Measurements from ENCODE around the gene SLC11A2.
"Not testable (repeated sequence)": the region's sequence is repeated elsewhere in the genome, so short reads cannot be mapped to it uniquely, and the experiment has no call there.

SLC11A2 gene

DNA sequence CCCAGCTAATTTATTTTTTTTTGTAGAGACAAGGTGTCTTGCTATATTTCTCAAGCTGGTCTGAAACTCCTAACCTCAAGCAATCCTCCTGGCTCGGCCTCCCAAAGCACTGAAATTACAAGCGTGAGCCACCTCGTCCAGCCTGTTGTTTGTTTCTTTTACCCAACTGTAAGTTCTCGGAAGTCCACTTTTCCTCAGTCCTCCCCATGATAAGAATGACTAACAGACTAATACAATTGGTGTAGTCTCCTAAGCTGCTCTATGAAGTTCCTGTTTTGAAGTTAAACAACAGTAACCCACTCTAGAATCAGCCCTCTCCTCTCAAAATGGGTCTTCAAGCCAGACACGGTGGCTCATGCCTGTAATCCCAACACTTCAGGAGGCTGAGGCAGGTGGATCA is 37.3 kb downstream of the SLC11A2 start:
- DNase-seq = no peak

DNA sequence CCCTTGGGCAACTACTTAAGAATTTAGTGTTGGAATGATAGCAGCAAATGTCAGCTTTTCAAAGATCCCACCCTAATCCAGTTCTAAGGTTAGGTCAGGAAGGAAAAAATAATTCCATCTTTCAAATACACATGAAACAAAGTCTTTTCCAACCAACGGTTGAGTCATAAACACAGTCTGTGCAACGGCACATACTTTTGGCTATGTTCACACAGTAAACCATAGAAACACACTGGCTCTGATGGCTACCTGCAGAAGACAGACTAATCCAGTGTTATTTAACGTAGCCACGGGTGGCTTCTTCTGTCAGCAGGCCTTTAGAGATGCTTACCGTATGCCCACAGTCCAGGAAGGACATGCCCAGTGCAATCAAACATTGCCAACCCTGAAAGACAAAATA is 38.1 kb downstream of the SLC11A2 start:
- no peak for DNase-seq

DNA sequence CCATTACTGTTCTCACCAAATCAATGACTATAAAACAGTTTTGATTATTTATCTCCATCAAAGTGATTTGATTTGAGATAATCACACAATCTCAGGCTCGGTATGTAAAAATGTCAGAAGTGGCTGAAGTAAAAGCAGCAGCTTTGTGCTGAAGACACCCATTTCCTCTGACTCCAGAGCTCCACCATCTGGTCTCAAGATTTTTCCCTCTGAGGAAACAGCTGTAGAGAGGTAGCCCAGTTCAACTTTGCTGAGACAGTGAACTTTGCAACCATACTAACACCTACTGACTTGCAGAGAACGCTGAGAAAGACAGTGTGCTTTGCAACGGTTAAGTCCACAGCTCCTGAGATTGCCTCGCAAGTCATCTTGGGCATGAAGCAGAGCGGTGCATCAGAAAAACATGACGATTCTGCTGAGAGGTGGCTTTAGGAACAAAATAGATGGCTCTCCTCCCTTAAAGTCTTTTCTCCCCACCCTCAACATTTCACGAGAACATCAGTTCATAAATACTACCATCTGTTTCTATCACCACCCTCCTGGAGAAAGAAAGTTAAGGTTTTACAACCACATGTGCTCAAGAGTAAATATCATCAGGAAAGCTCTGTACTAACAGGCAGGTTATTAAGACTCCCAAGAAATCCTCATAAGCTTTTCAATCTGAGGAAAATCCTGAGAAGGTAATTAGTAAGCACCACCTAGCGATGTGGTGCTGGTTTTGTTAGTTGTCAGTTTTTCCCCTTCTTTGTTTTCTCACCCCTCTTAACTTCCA is 39.0 kb downstream of the SLC11A2 start:
- DNase-seq = no peak

DNA sequence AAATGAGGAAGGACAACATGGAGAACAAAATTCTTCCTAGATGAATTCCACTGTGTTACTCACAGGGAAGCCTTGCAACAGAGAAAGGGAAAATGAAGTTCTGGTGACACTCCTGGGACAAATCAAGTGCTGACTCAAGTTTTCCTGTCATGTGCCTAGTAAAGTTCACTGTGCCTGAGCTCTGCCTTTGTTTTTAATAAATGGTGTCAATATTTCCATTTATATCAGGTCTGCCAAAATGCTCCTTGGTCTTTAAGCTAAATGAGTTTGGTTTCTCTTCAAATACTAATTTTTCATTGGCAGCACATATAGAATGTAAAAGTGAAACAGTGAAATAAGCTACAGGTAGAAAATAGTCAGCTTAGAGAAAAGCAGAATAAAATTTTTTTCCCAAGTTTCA is 40.9 kb downstream of the SLC11A2 start:
- no peak for DNase-seq

DNA sequence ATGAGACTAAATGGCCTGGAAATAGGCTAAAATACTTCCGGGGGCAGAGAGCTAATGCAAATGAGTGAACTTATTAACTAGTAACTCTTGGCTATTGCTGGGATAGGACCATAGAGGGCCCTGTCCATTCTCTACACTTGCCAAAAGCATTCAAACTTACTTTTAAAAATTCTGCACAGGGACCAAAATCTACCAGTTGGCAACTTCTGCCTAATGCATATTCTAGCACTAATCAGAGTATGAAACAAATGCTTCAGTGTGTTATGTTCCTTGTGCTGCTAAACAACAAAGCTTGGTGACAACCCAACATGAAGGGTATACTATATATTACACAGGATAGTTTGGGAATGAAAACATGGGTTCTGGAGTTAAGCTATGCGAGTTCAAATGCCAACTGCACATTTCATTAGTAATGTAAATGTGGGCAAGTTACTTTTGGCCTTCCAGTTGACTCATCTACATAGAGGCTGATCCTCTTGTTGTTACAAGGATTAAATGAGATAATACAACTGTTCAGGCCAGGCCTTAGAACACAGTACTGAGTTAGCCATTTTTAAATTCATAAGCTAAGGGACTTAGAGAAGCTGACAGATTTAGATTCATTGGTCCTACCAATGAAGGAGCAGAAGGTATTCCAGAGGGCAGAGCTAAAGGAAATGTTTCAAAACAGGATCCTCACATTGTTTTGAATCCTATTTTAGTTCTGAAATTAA is 41.4 kb downstream of the SLC11A2 start:
- DNase-seq = no peak

DNA sequence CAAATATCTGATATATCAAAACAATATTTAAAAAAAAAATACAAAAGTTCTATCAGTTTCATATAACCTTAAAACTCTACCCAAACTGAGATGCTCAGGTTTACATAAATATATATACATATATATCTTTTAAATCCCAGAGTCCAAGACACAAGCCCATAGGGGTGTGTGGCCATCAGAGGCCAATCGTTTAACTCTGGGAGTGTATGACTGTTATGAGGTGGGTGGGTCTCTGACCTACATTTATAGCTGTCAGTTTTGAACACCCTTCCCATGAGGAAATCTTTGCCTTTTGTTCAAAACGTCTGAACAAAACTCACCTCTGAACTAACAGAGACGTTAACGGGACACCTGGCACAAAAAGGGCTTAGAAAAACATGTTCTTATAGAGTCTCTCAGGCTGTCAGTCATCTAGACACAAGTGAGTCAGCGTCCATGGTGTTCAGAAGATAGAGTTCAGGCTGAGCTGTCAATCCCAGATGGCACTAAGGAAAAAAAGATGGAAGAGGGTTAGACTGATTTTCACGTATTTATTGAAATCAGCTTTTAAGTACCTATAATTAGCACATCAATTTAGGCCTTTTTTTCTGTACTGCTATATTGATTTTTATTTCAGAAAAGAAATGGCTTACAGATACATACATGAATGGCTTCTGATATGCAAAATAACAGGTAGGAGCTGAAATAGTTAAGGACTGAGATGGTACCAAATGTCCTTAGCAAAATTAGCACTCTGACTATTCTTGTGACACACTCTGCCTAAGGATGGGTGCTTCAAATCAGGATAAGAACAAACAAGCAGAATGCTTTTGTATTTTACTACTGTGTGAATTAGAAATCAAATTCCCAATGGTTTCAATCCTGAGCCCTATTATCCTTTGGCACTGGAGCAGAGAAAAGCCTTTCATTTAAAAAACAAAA is 44.6 kb downstream of the SLC11A2 start:
- no peak for DNase-seq

DNA sequence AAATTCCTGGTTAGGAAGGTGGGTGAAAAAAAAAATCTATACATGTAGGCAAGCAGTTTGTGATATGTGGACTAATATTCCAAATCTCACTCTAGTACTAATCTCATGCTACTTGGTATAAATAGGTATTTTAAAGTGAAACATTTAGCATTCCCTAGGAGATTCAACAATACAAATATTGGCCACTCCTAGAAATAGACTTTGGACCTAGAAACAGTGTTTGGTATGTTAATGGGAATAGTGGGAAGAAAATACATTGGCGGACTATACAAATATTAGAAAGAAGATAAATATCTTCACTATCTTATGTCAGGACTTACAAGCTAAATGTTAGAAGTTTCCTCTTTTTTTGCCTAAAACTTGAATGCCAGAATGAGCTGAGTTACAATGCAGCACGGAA is 45.6 kb downstream of the SLC11A2 start:
- no peak for DNase-seq

DNA sequence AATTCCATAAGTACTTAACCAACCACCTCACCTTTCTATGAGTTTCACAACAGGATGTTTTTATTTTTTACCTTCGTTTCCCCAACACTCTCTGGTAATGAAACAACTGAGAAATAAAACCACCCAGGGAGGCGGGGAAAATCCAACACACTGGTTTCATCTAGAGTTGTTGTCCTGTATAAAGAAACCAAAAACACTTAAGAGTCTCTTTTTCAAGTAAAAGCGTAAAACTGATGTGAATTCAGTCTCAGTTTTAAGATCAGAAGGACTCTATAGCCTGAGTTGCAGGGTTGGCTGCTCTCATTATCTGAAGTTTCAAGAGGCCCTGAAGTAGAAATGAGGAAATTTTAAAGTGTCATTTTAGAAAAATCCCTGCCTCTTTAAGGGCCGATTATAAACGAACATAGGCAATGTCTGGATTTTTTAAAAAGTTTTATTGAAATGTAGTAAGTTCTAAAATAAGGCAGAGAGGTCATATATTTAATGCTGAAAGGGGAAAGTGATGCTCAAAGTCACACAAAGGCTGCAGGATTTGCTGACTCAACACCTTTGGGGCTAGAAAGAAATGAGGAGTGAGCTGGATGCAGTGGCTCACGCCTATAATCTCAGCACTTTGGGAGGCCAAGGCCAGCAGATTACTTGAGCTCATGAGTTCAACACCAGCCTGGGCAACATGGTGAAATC is 46.7 kb downstream of the SLC11A2 start:
- DNase-seq = no peak

DNA sequence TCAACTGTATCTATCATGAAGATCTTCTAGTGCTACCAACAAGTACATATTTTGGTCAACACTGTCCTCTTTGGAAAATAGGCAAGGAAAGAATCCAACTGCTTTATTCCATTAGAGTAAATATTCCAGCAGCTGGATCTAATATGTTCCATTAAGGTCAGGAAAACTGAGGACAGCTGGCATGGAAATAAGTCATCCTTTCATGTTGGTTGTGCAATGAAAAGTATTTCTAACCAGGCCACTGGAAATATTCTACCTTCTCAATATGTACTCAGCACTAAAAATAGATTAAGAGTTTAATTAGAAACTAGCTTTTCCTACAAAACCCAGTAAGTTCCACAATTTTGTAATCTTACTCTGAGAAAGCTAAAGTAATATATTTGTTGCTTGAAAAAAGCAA is 54.2 kb downstream of the SLC11A2 start:
- no peak for DNase-seq

DNA sequence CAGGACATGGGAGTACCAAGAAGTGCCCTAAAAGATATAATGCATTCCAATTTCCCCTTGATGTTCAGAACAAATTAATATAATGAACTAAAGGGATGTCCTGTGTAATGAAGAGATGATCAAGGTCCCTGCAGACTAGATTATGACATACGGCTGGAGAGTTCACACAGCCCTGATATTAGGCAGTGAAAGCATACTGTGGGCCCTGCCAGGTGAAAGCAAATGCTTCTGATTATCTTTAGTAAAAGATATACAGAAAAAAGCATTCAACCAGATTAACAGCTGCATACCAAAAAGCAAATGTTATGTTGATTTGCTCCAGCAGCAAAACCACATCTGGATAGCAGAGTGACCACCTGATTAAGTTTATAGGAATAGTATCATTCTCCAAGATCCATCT is 61.8 kb downstream of the SLC11A2 start:
- no peak for DNase-seq

DNA sequence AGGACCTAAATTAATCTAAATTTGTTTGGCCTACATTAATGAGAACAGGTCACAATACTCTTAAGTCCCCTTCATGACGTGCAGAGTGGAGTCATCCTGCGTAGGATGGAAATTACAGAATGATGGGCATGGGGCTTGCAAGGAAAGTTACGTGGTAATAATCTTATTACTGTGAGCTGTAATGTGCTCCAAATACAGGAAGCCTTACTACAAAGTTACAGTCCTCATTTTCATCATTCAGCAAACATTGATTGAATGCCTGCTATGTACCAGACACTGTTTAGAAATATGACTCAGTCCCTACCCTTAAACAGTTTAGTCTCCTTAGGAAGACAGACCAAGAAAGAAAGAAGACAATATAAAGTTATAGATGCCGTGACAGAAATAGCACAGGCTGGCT is 64.5 kb downstream of the SLC11A2 start:
- no peak for DNase-seq

DNA sequence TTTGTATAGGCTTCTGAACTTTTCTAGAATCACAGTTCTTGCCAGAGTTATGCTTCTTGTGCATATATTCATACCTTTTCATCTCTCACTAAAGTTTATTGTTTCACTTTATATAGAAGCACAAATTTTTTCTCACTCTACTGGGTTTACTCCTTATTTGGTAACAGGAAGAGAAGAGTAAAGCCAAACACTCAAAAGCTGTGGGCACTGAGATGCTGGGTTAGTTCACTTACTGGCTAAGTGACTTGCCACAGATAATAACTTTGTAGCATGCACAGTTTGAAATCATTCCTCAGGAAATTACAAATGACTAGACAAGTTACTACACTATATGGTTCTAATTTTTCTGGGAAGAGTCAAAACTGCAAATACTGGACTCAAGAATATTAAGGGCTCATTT is 66.1 kb downstream of the SLC11A2 start:
- DNase-seq = no peak

DNA sequence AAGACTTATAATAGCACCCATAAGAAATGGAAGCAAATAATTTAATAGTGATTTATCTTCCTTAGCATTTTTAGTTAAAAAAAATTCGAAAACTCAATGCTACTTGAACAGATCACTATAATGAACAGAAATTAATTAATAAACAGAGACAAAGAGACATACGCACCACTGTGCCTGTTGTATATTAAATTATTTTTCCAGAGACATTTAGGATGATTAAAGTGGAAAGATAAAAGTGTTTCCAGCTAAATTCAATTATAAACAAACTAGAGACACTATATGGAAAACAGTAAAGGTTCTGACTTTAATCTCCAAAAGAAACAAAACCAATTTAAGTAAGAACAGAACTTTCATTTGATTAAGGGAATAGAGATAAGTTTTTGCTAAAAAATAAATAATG is 70.5 kb downstream of the SLC11A2 start:
- no peak for DNase-seq

DNA sequence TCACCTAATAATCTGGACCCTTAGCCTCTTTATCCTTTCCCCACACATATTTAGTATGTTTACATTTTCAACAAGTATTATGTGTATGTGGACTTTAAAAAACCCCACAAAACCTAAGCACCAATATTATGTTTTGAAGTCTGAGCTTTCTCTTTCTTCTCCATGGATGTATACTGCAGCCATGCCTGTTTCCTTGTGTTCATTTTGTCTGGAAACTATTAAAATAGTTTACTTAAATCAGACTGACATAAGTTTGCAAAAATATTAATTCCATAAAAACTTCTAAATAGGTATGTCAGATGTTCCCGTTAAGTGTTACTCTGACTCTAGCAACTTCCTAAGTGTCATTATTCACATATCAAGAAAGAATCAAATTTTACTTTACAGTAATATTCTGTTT is 70.9 kb downstream of the SLC11A2 start:
- DNase-seq = no peak

DNA sequence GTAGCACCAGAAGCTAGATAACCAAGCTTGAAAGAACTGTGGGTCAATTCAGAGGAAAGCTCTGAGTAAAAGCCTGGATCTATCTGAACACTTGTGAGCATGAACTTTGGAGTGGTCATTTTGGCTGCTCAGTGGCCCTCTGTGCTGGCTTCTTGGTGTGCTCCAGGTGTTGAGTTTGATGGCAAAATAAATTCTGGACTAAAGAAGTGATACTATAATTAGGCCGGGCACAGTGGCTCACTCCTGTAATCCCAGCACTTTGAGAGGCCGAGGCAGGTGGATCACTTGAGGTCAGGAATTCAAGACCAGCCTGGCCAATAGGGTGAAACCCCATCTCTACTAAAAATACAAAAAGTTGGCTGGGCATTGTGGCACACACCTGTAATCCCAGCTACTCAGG is 71.4 kb downstream of the SLC11A2 start:
- DNase-seq = not testable (repeated sequence)

DNA sequence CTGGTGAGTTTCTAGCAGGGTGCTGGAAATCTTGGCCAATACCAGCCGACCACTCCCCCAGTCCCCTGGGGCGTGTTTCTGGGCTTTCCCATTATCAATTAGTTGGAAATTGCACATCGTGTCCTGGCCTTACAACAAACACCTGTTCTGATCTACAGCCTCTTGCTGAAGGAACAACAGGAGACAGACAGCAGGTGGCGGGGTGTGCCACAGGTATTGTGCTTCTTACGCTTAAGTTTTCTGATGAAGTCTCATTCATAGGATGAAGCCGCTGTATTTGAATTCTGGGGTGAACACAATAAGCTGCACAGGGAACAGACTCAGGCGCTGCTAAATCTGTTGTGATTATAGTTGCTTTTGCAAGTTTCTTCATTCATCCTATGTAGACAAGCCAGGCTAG is 73.1 kb downstream of the SLC11A2 start:
- no peak for DNase-seq

DNA sequence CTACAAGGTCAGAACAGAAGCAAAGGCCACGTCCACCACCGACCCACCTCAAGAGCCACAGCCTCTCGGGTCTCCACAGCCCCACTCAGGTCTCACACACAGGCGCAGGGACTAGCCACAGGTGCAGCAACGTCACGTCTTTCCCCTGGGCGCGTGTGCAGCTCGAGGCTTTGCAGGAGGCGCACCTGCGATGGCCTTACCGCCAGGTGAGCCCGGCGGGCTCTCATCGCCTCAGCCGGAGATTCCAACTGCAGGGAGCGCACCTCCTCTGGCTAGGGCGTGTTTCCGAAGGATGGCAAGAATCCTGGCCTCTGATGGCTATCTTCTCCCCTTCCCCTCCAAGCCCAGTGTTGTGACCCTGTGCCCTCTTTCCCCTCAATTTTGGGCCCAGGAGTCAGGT is 73.7 kb downstream of the SLC11A2 start, which contains the start of gene HIGD1C:
Gene HIGD1C, plus strand, starts transcription at position 35 of the 400 bp plus-strand sequence. CDS start 1,455 bp downstream, outside the sequence.
- DNase-seq = no peak

DNA sequence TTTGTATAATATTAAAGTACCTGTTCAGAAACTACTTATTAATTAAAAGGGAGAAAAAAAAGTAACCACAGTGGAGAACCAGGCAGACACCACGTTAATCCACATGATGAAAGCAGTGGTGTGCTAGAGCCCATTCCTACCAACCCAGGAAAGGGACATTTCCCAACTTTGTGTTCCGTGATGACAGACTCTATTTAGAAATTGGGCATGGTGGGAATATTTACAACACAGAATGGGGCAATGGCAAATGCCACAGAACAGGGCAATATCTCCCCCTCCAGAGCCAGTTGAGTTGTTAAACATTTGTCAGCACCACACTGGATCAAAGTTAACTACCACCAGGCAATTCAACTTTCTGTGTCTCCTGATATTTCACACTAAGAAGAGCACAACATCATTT is 75.1 kb downstream of the SLC11A2 start:
- DNase-seq = no peak

DNA sequence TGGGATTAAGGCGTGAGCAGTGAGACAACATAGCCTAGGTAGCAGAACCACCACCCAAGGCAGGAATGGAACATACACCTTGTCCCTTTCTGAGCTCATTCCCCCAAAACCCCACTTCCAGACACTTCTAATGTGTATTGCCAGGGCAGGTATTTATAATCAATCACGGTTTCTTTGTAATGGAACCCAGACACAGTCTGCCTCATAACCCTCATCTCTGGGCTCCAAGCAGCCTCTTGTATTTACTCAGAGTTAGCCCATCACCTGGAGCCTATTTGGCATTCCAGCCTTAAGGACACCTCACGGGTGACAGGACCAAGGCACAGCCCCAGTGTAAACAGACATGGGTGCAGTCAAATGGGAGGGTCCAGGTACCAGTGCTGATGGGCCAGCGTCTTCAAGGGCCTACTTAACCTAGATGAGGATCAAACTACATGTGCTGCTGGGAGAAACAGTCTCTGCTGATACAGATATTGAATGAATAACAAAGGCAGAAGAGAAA is 76.3 kb downstream of the SLC11A2 start:
- no peak for DNase-seq

DNA sequence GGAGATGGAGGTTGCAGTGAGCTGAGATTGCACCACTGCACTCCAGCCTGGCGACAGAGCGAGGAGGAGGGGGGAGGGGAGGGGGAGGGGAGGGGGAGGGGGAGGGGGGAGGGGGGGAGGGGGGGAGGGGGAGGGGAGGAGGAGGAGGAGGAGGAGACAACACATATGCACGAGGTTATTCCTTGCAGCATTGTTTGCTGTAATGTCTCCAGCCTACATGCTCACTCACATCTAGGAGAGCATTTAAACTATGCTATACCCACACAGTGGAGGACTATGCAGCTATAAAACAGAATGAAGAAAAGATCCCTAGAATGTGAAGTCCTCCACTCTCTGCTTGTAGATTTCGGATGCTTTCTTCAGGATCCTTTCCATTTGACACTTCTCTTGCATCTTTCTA is 77.4 kb downstream of the SLC11A2 start:
- DNase-seq = no peak

DNA sequence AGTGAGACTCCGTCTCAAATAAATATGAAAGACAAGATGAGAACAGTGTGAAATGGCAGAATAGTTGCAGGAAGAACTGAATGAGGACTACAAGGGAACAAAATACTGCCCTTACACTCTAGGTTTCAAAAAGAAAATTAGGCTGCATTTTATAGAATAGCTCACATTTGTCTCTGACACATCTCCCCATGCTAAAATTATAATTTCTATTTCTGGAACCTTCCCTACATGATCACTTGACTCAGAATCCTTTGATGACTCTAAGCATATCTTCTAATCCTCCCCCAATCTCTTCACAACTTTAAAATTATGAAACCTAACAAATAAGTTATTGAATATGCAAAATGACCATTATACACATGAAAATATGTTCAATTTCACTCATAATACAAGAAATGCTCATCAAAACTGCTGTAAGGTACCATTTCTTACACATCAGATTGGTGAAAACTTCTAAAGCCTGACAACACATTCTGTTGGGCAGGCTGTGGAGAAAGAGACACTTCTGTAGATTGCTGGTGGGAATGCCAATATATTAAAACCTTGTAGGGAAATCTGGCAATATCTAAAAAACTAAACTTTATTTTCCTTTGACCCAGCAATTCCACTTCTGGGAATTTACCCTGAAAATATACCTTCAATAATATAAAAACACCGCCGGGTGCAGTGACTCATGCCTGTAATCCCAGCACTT is 78.1 kb downstream of the SLC11A2 start:
- DNase-seq = no peak

DNA sequence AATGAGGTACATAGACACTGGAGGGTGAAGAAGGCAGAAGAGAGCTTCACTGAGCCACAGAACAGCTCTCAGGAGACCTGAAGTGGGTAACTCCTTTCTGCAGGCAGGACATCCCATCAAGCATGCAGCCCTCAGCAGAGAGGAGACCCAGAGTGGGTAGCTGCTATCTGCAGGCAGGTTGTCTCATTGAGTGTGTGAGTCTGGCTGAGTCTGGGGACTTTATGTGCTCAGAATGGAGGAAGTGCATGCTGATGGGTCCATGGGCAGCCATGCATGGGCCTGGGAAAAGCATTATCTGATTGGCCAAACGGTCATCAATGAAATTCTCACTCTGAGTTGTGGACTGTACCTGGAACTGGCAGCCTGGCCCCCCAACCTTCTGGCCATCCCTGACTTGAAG is 88.5 kb downstream of the SLC11A2 start:
- DNase-seq = no peak
